Neural cell (in vitro differentiated cells): ENCODE data around the gene WFDC12. TPM values are rescaled to one million over a fixed set of nuclear protein-coding genes. Genes with fewer than 3 reads are reported as not detected.

Experiments used
- H2AFZ ChIP-seq: fragments of 200-600, 300-800 bp; sonication (generic), shearing (Covaris generic); 2 replicates; pipeline ENCODE4 v1.6.0; 2014; ENCODE audit warnings: low read depth, mild to moderate bottlenecking, antibody characterized with exemption, low read length, moderate library complexity
- H3F3A ChIP-seq: fragments of 200-600 bp; shearing (Covaris generic); 2 replicates; pipeline ENCODE4 v1.6.1; 2016; ENCODE audit warnings: mild to moderate bottlenecking, moderate library complexity, mixed read lengths, antibody characterized with exemption, low read length; ENCODE audit not compliant: insufficient read depth, poor library complexity, severe bottlenecking
- H3K27ac ChIP-seq: fragments of 200-600, 300-800 bp; sonication (generic), shearing (Covaris generic); 2 replicates; pipeline ENCODE4 v1.5.1; 2014; ENCODE audit warnings: mild to moderate bottlenecking, low read length, moderate library complexity
- H3K27me3 ChIP-seq: fragments of 300-800, 200-600 bp; sonication (generic), shearing (Covaris generic); 2 replicates; pipeline ENCODE4 v1.6.0; 2014; ENCODE audit warnings: mild to moderate bottlenecking, low read depth, low read length, moderate library complexity; ENCODE audit not compliant: insufficient read depth
- H3K36me3 ChIP-seq: fragments of 300-800, 200-600 bp; sonication (generic), shearing (Covaris generic); 2 replicates; pipeline ENCODE4 v1.5.1; 2014; ENCODE audit warnings: mild to moderate bottlenecking, antibody characterized with exemption, low read length, moderate library complexity; ENCODE audit not compliant: insufficient read depth
- H3K4me2 ChIP-seq: fragments of 300-800, 200-600 bp; sonication (generic), shearing (Covaris generic); 2 replicates; pipeline ENCODE4 v1.6.0; 2014; ENCODE audit warnings: mild to moderate bottlenecking, low read length
- H3K4me3 ChIP-seq: fragments of 300-800, 200-600 bp; sonication (generic), shearing (Covaris generic); 2 replicates; pipeline ENCODE4 v1.5.1; 2014; ENCODE audit warnings: mild to moderate bottlenecking, low read length, moderate library complexity
- H3K79me2 ChIP-seq: fragments of 200-600 bp; shearing (Covaris generic); replicated peaks from 2 replicates; pipeline ENCODE4 v1.6.0; 2014; ENCODE audit warnings: mild to moderate bottlenecking, low read length, moderate library complexity; ENCODE audit not compliant: insufficient read depth
- H3K9ac ChIP-seq: fragments of 300-800, 200-600 bp; sonication (generic), shearing (Covaris generic); 2 replicates; pipeline ENCODE4 v1.6.1; 2016; ENCODE audit warnings: mild to moderate bottlenecking, low read length, mixed read lengths
- H3K9me2 ChIP-seq: fragments of 200-600 bp; shearing (Covaris generic); 2 replicates; pipeline ENCODE4 v1.6.1; 2016; ENCODE audit warnings: mild to moderate bottlenecking, low read length, mixed read lengths; ENCODE audit not compliant: insufficient read depth
- H3K9me3 ChIP-seq: fragments of 200-600, 300-800 bp; sonication (generic), shearing (Covaris generic); 2 replicates; pipeline ENCODE4 v1.6.1; 2016; ENCODE audit warnings: mild to moderate bottlenecking, mixed run types, low read length, moderate library complexity, mixed read lengths
- H4K20me1 ChIP-seq: fragments of 200-600 bp; shearing (Covaris generic); 2 replicates; pipeline ENCODE4 v1.6.1; 2016; ENCODE audit warnings: mild to moderate bottlenecking, mixed run types; ENCODE audit not compliant: insufficient read depth
- EP300 ChIP-seq: fragments of 450-650 bp; conservative IDR thresholded peaks from 2 replicates; pipeline ENCODE4 v1.6.1; 2014; ENCODE audit warnings: antibody characterized with exemption, mild to moderate bottlenecking, moderate library complexity; ENCODE audit not compliant: poor library complexity, severe bottlenecking
- EZH2 ChIP-seq: fragments of 200-600, 300-800 bp; shearing (Covaris generic), sonication (generic); IDR thresholded peaks from 2 replicates; pipeline ENCODE4 v1.6.1; 2014; ENCODE audit warnings: antibody characterized with exemption, low read length, borderline replicate concordance, mild to moderate bottlenecking; ENCODE audit not compliant: insufficient read depth, poor library complexity, severe bottlenecking
- MXI1 ChIP-seq: fragments of 450-650 bp; conservative IDR thresholded peaks from 2 replicates; pipeline ENCODE4 v1.6.1; 2014; ENCODE audit warnings: antibody characterized with exemption, mild to moderate bottlenecking; ENCODE audit not compliant: poor library complexity, severe bottlenecking
- POLR2AphosphoS5 ChIP-seq: IDR thresholded peaks from 2 replicates; pipeline ENCODE4 v1.6.1; 2012
- RAD21 ChIP-seq: fragments of 450-650 bp; conservative IDR thresholded peaks from 2 replicates; pipeline ENCODE4 v1.6.1; 2014; ENCODE audit warnings: antibody characterized with exemption, mild to moderate bottlenecking, moderate library complexity
- SMC3 ChIP-seq: fragments of 450-650 bp; conservative IDR thresholded peaks from 2 replicates; pipeline ENCODE4 v1.6.1; 2014; ENCODE audit warnings: antibody characterized with exemption, mild to moderate bottlenecking, moderate library complexity; ENCODE audit not compliant: poor library complexity
- TAF1 ChIP-seq: IDR thresholded peaks from 2 replicates; pipeline ENCODE4 v1.6.1; 2012; ENCODE audit warnings: low read depth
- polyA plus RNA-seq: library from polyadenylated mRNA; depleted of rRNA; stranded (reverse); fragments of >200 nt; gene quantifications from 2 replicates; pipeline ENCODE4 v1.2.3, GENCODE V29; 2014
- TF ChIP-seq, protein P1 (sequence below): IDR thresholded peaks from 2 replicates; pipeline ENCODE4 v1.6.1; 2012; ENCODE audit warnings: borderline replicate concordance
- TF ChIP-seq, protein P2 (sequence below): fragments of 450-650 bp; IDR thresholded peaks from 2 replicates; pipeline ENCODE4 v1.5.1; 2014; ENCODE audit warnings: antibody characterized with exemption, mild to moderate bottlenecking, moderate library complexity; ENCODE audit not compliant: poor library complexity, severe bottlenecking

The WFDC12 gene
- polyA plus RNA-seq, 1 donor from 2014 or later = not detected

DNA sequence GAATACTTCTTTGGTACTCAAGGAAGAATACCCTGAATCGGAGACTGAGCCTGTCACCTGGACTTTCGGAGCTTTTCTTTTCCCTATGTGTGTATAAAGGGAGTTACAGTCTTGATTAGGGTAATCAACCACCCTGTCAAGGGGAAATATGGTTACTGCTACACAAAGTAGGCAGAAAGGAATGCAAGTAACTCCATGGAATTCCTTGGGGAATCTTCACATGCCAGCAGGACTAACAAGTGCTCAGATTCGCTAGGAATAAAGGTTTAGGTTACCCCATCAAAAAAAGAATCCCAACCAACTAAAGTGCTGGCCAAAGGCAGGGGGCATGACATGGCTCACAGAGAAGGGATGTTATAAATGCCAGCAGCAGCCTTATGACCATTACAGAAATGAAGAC lies 33.8 kb downstream of the WFDC12 start:
- Histone ChIP-seq H3K36me3 (no peaks in the 10 kb centered on the region), H3K9me2 (no peaks in the 10 kb centered on the region), H3F3A (no peaks in the 10 kb centered on the region), H3K79me2 (no peaks in the 10 kb centered on the region), H3K4me3 (no peak overlapping the region), H2AFZ (no peak overlapping the region), H3K27me3 (no peaks in the 10 kb centered on the region), H3K27ac (no peak overlapping the region), H3K9ac (no peak overlapping the region), H3K9me3 (no peaks in the 10 kb centered on the region), H3K4me2 (no peak overlapping the region), H4K20me1 (no peaks in the 10 kb centered on the region)
- TF ChIP-seq RAD21 = no peak
- TF ChIP-seq TAF1 = no peak
- no peak for TF ChIP-seq POLR2AphosphoS5
- no peak for TF ChIP-seq EP300
- no peak for TF ChIP-seq EZH2

DNA sequence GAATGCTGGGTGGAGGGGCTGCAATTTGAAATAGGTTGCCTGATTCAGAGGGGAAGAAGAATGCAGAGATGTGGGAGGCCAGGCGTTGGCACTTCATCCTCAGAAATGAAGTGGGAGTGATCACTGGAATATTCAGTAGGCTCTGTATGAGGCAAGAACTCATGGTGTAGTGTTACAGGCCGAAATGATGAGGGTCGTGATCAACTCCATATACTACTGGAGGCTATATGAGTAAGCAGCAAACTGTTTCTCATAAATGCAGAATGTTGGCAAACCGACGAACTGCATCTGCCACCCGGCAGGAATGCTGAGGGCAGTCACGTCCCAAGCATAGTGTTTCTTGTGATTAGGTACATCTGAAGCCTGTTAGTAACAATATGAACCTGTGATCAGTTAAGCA lies 36.0 kb downstream of the WFDC12 start:
- H3K9me3 ChIP-seq = no peaks in the 10 kb centered on the region
- no peak overlapping the region for H3K4me3 ChIP-seq
- no peaks in the 10 kb centered on the region for H3K79me2 ChIP-seq
- no peak overlapping the region for H2AFZ ChIP-seq
- no peaks in the 10 kb centered on the region for H3F3A ChIP-seq
- no peaks in the 10 kb centered on the region for H3K9me2 ChIP-seq
- no peak overlapping the region for H3K9ac ChIP-seq
- no peaks in the 10 kb centered on the region for H4K20me1 ChIP-seq
- no peaks in the 10 kb centered on the region for H3K27me3 ChIP-seq
- H3K27ac ChIP-seq = no peak overlapping the region
- no peak overlapping the region for H3K4me2 ChIP-seq
- no peaks in the 10 kb centered on the region for H3K36me3 ChIP-seq
- TF ChIP-seq, protein P1, sequence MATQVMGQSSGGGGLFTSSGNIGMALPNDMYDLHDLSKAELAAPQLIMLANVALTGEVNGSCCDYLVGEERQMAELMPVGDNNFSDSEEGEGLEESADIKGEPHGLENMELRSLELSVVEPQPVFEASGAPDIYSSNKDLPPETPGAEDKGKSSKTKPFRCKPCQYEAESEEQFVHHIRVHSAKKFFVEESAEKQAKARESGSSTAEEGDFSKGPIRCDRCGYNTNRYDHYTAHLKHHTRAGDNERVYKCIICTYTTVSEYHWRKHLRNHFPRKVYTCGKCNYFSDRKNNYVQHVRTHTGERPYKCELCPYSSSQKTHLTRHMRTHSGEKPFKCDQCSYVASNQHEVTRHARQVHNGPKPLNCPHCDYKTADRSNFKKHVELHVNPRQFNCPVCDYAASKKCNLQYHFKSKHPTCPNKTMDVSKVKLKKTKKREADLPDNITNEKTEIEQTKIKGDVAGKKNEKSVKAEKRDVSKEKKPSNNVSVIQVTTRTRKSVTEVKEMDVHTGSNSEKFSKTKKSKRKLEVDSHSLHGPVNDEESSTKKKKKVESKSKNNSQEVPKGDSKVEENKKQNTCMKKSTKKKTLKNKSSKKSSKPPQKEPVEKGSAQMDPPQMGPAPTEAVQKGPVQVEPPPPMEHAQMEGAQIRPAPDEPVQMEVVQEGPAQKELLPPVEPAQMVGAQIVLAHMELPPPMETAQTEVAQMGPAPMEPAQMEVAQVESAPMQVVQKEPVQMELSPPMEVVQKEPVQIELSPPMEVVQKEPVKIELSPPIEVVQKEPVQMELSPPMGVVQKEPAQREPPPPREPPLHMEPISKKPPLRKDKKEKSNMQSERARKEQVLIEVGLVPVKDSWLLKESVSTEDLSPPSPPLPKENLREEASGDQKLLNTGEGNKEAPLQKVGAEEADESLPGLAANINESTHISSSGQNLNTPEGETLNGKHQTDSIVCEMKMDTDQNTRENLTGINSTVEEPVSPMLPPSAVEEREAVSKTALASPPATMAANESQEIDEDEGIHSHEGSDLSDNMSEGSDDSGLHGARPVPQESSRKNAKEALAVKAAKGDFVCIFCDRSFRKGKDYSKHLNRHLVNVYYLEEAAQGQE = no peak
- TF ChIP-seq RAD21 = no peak
- TF ChIP-seq EZH2 = no peak
- no peak for TF ChIP-seq POLR2AphosphoS5
- TF ChIP-seq, protein P2, sequence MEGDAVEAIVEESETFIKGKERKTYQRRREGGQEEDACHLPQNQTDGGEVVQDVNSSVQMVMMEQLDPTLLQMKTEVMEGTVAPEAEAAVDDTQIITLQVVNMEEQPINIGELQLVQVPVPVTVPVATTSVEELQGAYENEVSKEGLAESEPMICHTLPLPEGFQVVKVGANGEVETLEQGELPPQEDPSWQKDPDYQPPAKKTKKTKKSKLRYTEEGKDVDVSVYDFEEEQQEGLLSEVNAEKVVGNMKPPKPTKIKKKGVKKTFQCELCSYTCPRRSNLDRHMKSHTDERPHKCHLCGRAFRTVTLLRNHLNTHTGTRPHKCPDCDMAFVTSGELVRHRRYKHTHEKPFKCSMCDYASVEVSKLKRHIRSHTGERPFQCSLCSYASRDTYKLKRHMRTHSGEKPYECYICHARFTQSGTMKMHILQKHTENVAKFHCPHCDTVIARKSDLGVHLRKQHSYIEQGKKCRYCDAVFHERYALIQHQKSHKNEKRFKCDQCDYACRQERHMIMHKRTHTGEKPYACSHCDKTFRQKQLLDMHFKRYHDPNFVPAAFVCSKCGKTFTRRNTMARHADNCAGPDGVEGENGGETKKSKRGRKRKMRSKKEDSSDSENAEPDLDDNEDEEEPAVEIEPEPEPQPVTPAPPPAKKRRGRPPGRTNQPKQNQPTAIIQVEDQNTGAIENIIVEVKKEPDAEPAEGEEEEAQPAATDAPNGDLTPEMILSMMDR = no peak
- no peak for TF ChIP-seq SMC3

DNA sequence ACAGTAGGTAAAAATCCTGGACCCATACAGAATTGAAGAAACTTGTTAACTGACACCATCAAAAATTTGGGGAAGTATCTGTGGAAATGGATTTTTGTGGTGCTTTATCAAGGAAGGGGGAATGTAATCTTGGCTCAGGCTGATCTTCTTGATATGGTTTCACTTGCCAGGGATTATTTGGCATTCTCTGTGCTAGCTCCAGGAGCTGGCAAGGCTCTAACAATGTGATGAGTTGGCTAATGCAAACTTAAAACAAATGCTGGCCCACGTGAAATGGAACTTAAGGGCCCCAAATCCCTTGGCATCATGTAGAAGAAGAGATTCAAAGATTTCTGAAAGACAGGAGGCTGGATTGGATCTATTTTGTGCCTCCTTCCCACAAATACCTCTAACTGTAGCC lies 36.5 kb downstream of the WFDC12 start:
- Histone ChIP-seq H3K79me2 (no peaks in the 10 kb centered on the region), H3K36me3 (no peaks in the 10 kb centered on the region), H3K9me2 (no peaks in the 10 kb centered on the region), H4K20me1 (no peaks in the 10 kb centered on the region), H3K27ac (no peak overlapping the region), H3K27me3 (no peaks in the 10 kb centered on the region), H3F3A (no peaks in the 10 kb centered on the region), H3K9me3 (no peaks in the 10 kb centered on the region), H3K4me3 (no peak overlapping the region), H3K9ac (no peak overlapping the region), H2AFZ (no peak overlapping the region), H3K4me2 (no peak overlapping the region)
- TF ChIP-seq EP300 (no peak), SMC3 (no peak), TAF1 (no peak), POLR2AphosphoS5 (no peak), RAD21 (no peak), MXI1 (no peak), EZH2 (no peak)
- TF ChIP-seq, protein P1 = no peak
- TF ChIP-seq, protein P2 = no peak
